Uterus (tissue), 4 donors: ENCODE data around the gene PCNX2. TPM values are rescaled to one million over a fixed set of nuclear protein-coding genes. Genes with fewer than 3 reads are reported as not detected.

Source experiments
- DNase-seq, 2 donors: peaks; one replicate each; pipeline ENCODE4 v3.0.0-alpha.2; 2019 to 2020
- H3K27ac ChIP-seq, 2 donors: fragments of 200-600 bp; sonication (generic); 1 replicate in 1 of 2; 2 replicates in 1 of 2; pipeline ENCODE4 v1.5.1; 2016 to 2018
- H3K27me3 ChIP-seq, 2 donors: fragments of 200-600 bp; sonication (generic); one replicate each; pipeline ENCODE4 v1.5.1; 2018 to 2019; ENCODE audit warnings: control low read depth in 1 of 2
- H3K36me3 ChIP-seq, 2 donors: fragments of 200-600 bp; sonication (generic); one replicate each; pipeline ENCODE4 v1.5.1; 2019; ENCODE audit warnings: control low read depth in 1 of 2
- H3K4me1 ChIP-seq, 2 donors: fragments of 200-600 bp; sonication (generic); one replicate each; pipeline ENCODE4 v1.5.1; 2018 to 2019; ENCODE audit warnings: control low read depth in 1 of 2
- H3K4me3 ChIP-seq, 2 donors: fragments of 200-600 bp; sonication (generic); 1 replicate in 1 of 2; 2 replicates in 1 of 2; pipeline ENCODE4 v1.5.1; 2018 to 2019; ENCODE audit warnings: mild to moderate bottlenecking in 1 of 2
- H3K9me3 ChIP-seq, 2 donors: fragments of 200-600 bp; sonication (generic); one replicate each; pipeline ENCODE4 v1.5.1; 2019; ENCODE audit warnings: control low read depth in 1 of 2
- POLR2A ChIP-seq, 2 donors: fragments of 450-650 bp; IDR thresholded peaks; one replicate each; pipeline ENCODE4 v1.6.1; 2016; ENCODE audit warnings: antibody characterized with exemption in 2 of 2, mild to moderate bottlenecking in 1 of 2, moderate library complexity in 1 of 2
- intact Hi-C: fragments of 100-400 bp; cut with DNase I; formaldehyde crosslinking; loops from one replicate; pipeline ENCODE4 v1.15.1; 2023; ENCODE audit warnings: low total_unique reads
- total RNA-seq, 4 donors: library from RNA; depleted of rRNA in 3 of 4; stranded (reverse); fragments of >200 nt in 3 of 4; gene quantifications; one replicate each; pipeline versions ENCODE4 v1.1.0 to v1.2.4, GENCODE V29; 2014 to 2023
- TF ChIP-seq, protein P1 (sequence below), 4 experiments: fragments of 200-600 bp in 2 of 4; fragments of 450-650 bp in 2 of 4; sonication (generic) in 2 of 4; IDR thresholded peaks; one replicate each; pipeline ENCODE4 v1.5.1; 2016 to 2019; ENCODE audit warnings: antibody characterized with exemption in 4 of 4, mild to moderate bottlenecking in 2 of 4, moderate library complexity in 1 of 4
- donor health status: DM: yes; HTN: yes; CAD: no.

Gene PCNX2
- total RNA-seq, 4 donors from 2014 or later, result 4.1 to 36.2 (median 14.1) TPM

- Histone ChIP-seq H3K27ac (no peak overlapping the region), H3K36me3 (no peaks in the 10 kb centered on the region), H3K27me3 (no peaks in the 10 kb centered on the region), H3K4me3 (no peak overlapping the region), H3K9me3 (no peaks in the 10 kb centered on the region), H3K4me1 (no peaks in the 10 kb centered on the region)
- DNase-seq, result no peak
- TF ChIP-seq, protein P1, sequence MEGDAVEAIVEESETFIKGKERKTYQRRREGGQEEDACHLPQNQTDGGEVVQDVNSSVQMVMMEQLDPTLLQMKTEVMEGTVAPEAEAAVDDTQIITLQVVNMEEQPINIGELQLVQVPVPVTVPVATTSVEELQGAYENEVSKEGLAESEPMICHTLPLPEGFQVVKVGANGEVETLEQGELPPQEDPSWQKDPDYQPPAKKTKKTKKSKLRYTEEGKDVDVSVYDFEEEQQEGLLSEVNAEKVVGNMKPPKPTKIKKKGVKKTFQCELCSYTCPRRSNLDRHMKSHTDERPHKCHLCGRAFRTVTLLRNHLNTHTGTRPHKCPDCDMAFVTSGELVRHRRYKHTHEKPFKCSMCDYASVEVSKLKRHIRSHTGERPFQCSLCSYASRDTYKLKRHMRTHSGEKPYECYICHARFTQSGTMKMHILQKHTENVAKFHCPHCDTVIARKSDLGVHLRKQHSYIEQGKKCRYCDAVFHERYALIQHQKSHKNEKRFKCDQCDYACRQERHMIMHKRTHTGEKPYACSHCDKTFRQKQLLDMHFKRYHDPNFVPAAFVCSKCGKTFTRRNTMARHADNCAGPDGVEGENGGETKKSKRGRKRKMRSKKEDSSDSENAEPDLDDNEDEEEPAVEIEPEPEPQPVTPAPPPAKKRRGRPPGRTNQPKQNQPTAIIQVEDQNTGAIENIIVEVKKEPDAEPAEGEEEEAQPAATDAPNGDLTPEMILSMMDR (IDR thresholded peaks at IDR 0.05), result no peak
- no peak for TF ChIP-seq POLR2A (IDR thresholded peaks at IDR 0.05)
- intact Hi-C loops, result no loop called here
Measured at GRCh38 chr1:233019083-233019482, 276.4 kb downstream of the PCNX2 start.

DNA sequence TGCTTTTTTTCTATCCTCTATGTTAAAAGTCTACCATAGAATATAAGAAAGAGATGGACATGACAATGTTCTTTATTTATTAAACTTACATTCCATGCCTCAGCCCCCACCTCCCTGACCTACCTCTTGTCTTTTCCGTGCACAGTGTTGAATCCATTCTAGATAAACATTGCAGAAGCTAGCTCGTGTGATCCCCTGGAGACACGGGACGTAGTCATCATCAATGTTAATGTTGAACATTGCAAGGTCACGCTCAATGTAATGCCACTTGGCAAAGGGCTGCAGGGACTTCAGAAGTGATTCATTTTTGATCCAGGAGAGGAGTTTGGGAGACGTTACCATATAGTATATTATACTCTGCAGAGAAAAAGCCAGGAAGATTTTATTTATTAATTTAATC, 278.7 kb downstream of the PCNX2 start:
- intact Hi-C loops, result no loop called here
- Histone ChIP-seq H3K27ac (no peak overlapping the region), H3K9me3 (no peaks in the 10 kb centered on the region), H3K27me3 (no peaks in the 10 kb centered on the region), H3K36me3 (no peaks in the 10 kb centered on the region), H3K4me3 (no peak overlapping the region), H3K4me1 (no peaks in the 10 kb centered on the region)
- TF ChIP-seq POLR2A (IDR thresholded peaks at IDR 0.05), result no peak
- TF ChIP-seq, protein P1 (IDR thresholded peaks at IDR 0.05), result no peak
- DNase-seq, result no peak

- Histone ChIP-seq H3K4me3 (no peak overlapping the region), H3K9me3 (no peaks in the 10 kb centered on the region), H3K27me3 (no peaks in the 10 kb centered on the region), H3K36me3 (no peaks in the 10 kb centered on the region), H3K27ac (no peak overlapping the region), H3K4me1 (no peaks in the 10 kb centered on the region)
- TF ChIP-seq, protein P1 (IDR thresholded peaks at IDR 0.05), result no peak
- TF ChIP-seq POLR2A (IDR thresholded peaks at IDR 0.05), result no peak
- intact Hi-C loops, result no loop called here
- DNase-seq, result no peak
Measured at GRCh38 chr1:233015965-233016364, 279.6 kb downstream of the PCNX2 start.

GRCh38 chr1:233012021-233012420, 283.5 kb downstream of the PCNX2 start:
- TF ChIP-seq, protein P1 (IDR thresholded peaks at IDR 0.05), result no peak
- TF ChIP-seq POLR2A (IDR thresholded peaks at IDR 0.05), result no peak
- Histone ChIP-seq H3K36me3 (no peaks in the 10 kb centered on the region), H3K27ac (no peak overlapping the region), H3K4me3 (no peak overlapping the region), H3K27me3 (no peaks in the 10 kb centered on the region), H3K4me1 (no peaks in the 10 kb centered on the region), H3K9me3 (no peaks in the 10 kb centered on the region)
- intact Hi-C loops, result no loop called here
- no peak for DNase-seq

DNA sequence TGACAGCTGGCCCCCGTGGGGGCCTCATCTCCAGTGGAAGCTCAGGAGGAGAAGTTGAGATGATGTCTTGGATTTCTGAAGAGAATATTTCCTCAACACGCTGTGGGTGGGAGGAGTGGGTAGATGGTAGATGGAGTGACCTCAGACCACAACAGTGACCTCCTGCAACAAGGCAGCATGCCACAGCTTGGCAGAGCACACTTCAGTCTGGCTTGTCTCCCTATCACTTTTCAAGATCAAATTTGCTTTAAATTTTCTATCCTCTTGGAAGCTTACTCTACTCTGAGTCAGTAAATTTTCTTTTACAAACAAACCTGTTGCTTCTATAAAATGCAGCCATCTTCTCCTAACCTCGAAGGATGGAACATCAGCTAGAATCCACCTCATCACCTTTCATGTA, 285.4 kb downstream of the PCNX2 start:
- DNase-seq, result no peak
- Histone ChIP-seq H3K27me3 (no peaks in the 10 kb centered on the region), H3K27ac (no peak overlapping the region), H3K4me1 (no peaks in the 10 kb centered on the region), H3K4me3 (no peak overlapping the region), H3K36me3 (no peaks in the 10 kb centered on the region), H3K9me3 (no peaks in the 10 kb centered on the region)
- TF ChIP-seq POLR2A (IDR thresholded peaks at IDR 0.05), result no peak
- TF ChIP-seq, protein P1 (IDR thresholded peaks at IDR 0.05), result no peak
- intact Hi-C loops, result no loop called here
